ENCODE results near the gene PPP1R15B.
A peak's percentile ranks its signal among the peaks of the same experiment; 100 is the strongest.

PPP1R15B gene

DNA sequence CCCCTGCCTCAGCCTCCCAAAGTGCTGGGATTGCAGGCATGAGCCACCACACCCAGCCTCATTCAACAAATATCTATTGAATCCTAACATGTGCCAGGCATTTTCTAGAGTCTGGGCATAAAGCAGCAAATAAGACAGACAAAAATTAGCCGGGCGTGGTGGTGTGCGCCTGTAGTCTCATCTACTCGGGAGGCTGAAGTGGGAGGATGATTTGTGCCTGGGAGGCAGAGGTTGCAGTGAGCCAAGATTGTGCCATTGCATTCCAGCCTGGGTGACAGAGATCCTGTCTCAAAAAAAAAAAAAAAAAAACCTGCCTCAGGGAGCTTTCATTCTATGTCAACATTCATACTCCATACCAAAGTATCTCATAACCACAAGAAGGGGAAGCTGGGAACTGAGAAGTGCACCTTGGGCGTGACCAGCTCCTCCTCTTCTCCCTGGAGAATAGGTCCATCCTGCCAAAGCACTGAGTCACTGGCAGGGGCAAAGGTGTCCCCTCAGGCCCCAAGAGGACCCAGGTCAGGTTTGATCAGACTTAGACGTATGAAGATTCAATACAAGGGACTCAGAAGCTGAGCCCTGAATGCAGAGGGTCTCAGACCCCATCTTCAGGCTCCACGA is 36.8 kb upstream of the PPP1R15B start:
- no peak for ATAC-seq
- H3K27me3 Mint-ChIP-seq, result no peaks in the 10 kb centered on the region
- H3K4me1 Mint-ChIP-seq, result peaks cover 53% of the 10 kb centered on the region
- H3K27ac Mint-ChIP-seq, result peak overlapping the region; percentile 16 to 23
- H3K9me3 Mint-ChIP-seq, result no peaks in the 10 kb centered on the region
- H3K4me3 Mint-ChIP-seq, result no peak overlapping the region
- DNase-seq, result no peak

GRCh38 chr1:204447736-204448135 is 36.1 kb upstream of the PPP1R15B start:
- Mint-ChIP-seq H3K27ac (peak overlapping the region in 1 of 2 donors; percentile 52), H3K27me3 (no peaks in the 10 kb centered on the region), H3K4me1 (peaks cover 46% of the 10 kb centered on the region), H3K4me3 (no peak overlapping the region), H3K9me3 (no peaks in the 10 kb centered on the region)
- no peak for ATAC-seq
- no peak for DNase-seq

GRCh38 chr1:204447190-204447589 is 35.6 kb upstream of the PPP1R15B start:
- peak overlapping the region; percentile 52 to 57 for H3K27ac Mint-ChIP-seq
- peaks cover 41% of the 10 kb centered on the region for H3K4me1 Mint-ChIP-seq
- ATAC-seq (no peak), DNase-seq (no peak)
- H3K9me3 Mint-ChIP-seq, result no peaks in the 10 kb centered on the region
- no peak overlapping the region for H3K4me3 Mint-ChIP-seq
- H3K27me3 Mint-ChIP-seq, result no peaks in the 10 kb centered on the region

DNA sequence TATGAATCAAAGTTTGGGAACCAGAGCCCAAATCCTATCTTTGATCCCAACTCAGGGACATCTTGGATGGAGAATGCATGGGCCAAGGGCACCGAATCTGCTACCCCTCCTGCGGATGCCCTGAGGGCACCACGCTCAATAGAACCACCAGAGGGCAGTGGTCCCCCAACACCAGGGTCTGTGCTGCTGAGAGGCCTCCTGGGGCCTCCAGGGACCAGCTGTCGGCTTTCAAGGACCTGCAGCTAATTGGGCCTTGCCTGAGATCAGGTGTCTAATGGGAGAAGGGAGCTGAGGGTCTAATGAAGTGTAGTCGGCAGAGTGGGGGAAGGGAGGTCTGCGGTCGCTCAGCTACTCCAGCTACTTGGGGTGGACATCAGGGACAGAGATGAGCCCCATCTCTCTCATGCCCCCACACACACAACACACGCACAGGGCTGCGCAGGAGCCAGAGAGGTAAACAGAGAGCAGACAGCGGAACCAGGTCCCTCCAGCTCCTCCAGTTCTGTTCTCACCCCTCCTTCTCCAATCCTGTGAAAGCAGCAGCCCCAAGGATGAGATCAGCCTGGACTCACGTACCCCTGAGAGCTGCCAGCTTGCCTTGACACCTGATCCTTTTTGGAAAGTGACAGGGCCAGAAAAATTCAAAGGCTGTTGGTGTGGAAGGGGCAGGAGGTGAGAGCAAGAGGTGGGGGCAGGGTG is 34.9 kb upstream of the PPP1R15B start:
- no peak overlapping the region for H3K4me3 Mint-ChIP-seq
- peak overlapping the region in 1 of 2 donors; percentile 77 for H3K27ac Mint-ChIP-seq
- H3K9me3 Mint-ChIP-seq, result no peaks in the 10 kb centered on the region
- DNase-seq (peak; percentile 75 to 84), ATAC-seq (peak; percentile 97)
- H3K4me1 Mint-ChIP-seq, result peaks cover 34% of the 10 kb centered on the region
- H3K27me3 Mint-ChIP-seq, result no peaks in the 10 kb centered on the region

- ATAC-seq (peak; percentile 61), DNase-seq (peak; percentile 36 to 59)
- H3K4me3 Mint-ChIP-seq, result no peak overlapping the region
- no peak overlapping the region for H3K27ac Mint-ChIP-seq
- no peaks in the 10 kb centered on the region for H3K27me3 Mint-ChIP-seq
- no peaks in the 10 kb centered on the region for H3K9me3 Mint-ChIP-seq
- peaks cover 28% of the 10 kb centered on the region for H3K4me1 Mint-ChIP-seq
Measured at GRCh38 chr1:204445860-204446412, 34.3 kb upstream of the PPP1R15B start.

DNA sequence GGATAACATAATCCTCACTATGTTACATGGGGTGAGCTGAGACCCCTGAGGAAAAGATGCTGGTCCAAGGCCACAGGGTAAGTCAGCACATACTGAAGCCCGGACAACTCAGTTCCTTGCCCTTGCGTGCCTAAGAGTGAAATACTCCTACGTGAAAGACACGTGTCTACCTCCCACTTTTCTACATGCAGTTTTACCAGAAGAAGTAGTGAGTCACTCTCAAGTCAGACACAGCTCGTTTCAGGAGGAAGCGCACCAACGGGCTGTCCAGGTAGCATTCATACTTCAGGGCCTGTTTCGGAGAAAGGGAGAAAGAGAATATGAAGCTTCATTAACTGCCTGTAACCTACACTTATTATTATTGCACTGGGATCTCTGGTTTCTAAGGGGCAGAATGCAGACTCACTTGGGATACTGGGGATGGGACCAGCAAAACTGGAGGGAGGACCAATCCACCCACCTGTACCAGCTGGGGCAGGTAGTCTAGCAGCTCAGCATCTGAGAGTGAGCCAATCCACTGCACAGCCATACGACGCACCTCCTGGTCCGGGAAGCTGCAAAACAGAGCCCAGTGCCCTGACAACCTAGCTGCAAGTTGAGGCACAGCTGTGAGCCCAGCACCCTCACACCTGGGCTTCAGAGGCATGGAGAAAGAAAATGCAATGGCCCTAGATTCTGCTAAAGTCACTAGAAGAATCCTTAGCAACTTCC is 32.4 kb upstream of the PPP1R15B start:
- Mint-ChIP-seq H3K4me3 (no peak overlapping the region), H3K27ac (peak overlapping the region in 1 of 2 donors; percentile 55), H3K9me3 (no peaks in the 10 kb centered on the region), H3K27me3 (no peaks in the 10 kb centered on the region), H3K4me1 (peaks cover 17% of the 10 kb centered on the region)
- DNase-seq (no peak), ATAC-seq (no peak)

GRCh38 chr1:204443260-204443619 is 31.6 kb upstream of the PPP1R15B start:
- H3K9me3 Mint-ChIP-seq, result no peaks in the 10 kb centered on the region
- no peaks in the 10 kb centered on the region for H3K27me3 Mint-ChIP-seq
- no peak overlapping the region for H3K4me3 Mint-ChIP-seq
- H3K4me1 Mint-ChIP-seq, result peaks cover 12% of the 10 kb centered on the region
- ATAC-seq (no peak), DNase-seq (no peak)
- no peak overlapping the region for H3K27ac Mint-ChIP-seq

DNA sequence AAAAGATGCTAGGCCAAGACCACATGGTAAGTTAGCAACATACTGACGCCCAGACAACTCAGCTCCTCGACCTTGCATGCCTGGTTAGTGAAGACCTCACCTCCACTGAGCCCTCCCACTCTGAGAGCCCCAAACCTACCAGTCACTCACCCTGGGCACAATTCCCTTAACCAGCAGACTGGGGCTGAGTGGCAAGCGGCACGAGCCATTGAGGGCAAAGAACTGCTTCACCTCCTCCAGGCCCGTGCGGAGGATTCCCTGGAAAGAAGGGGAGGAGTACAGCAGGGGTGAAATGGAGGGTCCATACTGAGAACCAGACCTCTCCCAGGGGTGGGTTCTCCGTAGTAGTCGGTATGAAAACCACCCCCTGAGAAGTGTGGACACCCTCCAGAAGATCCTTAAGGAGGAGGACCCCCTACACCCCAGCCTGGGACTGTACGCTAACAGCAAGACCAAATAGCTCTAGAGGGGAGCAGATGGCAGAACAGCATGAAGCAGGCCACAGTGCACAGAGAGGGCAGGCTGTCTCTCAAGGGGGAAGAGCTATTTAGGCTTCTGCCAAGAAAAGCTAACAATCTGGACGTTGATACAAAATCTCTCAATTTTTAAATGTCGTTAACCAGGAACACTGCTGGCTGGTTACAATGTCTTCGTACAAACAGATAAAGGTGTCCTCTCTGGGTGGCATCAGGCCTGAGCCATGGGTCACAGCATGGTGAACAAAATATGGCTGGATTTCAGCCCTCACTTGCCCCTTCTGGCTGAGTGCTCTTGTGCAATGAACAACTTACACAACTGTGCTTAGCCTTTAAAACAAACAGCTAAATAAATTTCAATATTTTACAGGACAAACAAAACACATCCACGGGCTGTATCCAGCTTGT is 31.0 kb upstream of the PPP1R15B start:
- ATAC-seq (no peak), DNase-seq (no peak)
- Mint-ChIP-seq H3K9me3 (no peaks in the 10 kb centered on the region), H3K4me3 (no peak overlapping the region), H3K4me1 (peaks cover 12% of the 10 kb centered on the region), H3K27me3 (no peaks in the 10 kb centered on the region), H3K27ac (peak overlapping the region in 1 of 2 donors; percentile 22)

DNA sequence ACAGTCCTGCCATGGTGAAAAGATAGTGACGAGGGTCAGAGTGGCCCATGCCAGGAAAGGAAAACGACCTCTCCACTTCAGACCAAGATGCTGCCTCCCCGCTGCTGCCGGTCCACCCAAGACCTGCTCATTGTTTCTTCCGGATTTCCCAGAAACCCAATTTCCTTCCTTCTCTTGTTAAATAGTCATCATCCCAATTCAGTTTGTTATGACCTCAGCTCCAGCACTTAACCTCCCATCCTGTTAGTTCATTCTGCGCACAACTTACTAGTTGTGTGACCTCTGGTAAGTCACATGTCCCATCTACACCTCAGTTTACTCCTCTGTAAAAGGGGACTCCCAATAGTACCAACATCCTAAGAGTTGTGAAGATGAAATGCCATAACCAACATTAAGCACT is 29.9 kb upstream of the PPP1R15B start:
- Mint-ChIP-seq H3K27ac (no peak overlapping the region), H3K27me3 (no peaks in the 10 kb centered on the region), H3K9me3 (no peaks in the 10 kb centered on the region), H3K4me1 (peaks cover 4% of the 10 kb centered on the region), H3K4me3 (no peak overlapping the region)
- DNase-seq (no peak), ATAC-seq (no peak)

DNA sequence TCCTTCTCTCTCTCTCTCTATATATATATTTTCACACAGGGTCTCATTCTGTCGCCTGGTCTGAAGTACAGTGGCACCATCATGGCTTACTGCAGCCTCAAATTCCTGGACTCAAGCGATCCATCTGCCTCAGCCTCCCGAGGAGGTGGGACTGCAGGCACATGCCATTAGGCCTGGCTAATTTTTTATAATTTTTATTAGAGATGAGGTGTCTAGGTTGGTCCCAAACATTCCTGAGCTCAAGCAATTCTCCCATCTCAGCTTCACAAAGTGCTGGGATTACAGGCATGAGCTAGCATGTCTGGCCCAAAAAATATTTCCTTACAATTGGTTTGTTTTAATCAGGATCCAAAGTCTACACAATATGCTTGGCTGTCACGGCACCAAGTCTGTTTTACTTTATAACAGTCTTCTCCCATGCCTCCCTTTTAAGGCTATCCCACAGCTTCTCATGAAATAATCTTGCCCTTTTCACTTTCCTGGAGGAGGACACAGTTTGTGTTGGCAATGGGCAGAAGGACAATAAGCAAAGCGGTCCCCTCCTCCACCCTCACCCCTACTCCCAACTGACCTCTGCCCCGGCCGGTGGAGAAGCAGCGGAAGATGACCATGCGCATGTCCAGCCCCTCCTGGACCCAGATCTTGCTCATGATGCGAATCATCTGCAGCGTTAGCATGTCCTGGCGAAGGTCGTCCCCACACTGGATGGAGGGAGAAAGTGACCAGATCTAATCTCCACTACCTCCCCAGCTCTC is 28.2 kb upstream of the PPP1R15B start:
- peak overlapping the region in 1 of 2 donors; percentile 61 for H3K27ac Mint-ChIP-seq
- ATAC-seq, result no peak

DNA sequence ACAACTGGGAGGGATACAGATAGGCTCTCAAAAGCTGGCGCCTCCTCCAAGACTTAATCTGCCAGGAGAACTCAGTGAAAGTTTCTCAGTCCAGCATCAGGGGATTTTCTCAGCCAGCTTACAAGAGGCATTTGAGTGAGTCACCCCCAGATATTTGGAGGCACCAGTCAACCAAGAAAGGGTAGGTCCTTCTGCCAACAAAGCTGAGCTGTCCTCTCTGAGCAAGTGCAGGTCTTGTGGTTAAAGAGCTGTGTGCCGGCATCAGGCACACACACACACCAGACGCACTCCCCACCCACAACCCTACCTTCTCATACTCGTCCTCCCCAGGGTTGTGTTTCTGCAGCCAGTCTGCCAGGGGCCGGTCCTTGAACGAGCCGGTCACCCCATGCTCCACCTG is 27.0 kb upstream of the PPP1R15B start:
- Mint-ChIP-seq H3K4me3 (no peak overlapping the region), H3K27ac (no peak overlapping the region), H3K4me1 (no peaks in the 10 kb centered on the region), H3K9me3 (no peaks in the 10 kb centered on the region), H3K27me3 (no peaks in the 10 kb centered on the region)
- ATAC-seq (peak; percentile 57), DNase-seq (no peak)

More for the DNA sequence above, 28.2 kb upstream of the PPP1R15B start:
- no peaks in the 10 kb centered on the region for H3K27me3 Mint-ChIP-seq
- no peak for DNase-seq
- no peaks in the 10 kb centered on the region for H3K4me1 Mint-ChIP-seq
- H3K9me3 Mint-ChIP-seq, result no peaks in the 10 kb centered on the region
- no peak overlapping the region for H3K4me3 Mint-ChIP-seq

DNA sequence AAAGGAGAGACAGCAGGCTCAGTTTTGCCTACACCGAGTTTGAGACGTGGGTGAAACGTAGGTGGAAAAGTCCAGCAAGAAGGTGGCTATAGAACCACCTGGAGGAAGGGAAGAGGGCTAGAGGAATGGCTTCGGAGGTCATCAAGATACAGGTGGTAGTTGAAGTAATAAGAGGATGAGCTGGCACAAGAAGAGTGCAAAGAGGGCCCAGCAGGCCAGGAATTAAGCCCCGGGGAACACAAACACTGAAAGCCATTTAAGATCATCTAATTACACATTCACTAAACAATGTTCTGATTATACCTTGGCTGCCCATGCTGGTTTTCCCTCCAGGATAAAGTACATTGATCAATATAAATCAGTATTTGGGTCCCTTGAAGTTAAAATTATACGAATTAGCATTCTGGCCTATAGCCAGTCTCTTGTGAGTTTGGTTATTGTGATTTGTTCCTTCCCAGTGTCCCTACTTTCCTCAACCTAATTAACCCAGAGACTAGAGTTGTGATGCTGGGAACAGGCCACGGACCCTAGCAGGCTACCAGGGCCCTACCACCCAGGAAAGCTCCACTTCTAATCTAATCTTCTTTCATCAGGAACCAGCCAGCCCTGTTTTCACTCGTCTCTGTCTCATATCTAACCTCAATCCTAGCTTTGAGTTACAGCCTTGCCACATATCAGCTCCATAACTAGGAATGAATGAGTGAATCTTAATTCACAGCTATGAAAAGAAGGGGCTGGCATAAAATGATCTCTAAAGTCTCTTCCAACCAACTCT is 26.4 kb upstream of the PPP1R15B start:
- ATAC-seq (no peak), DNase-seq (no peak)
- H3K4me3 Mint-ChIP-seq, result no peak overlapping the region
- H3K9me3 Mint-ChIP-seq, result no peaks in the 10 kb centered on the region
- H3K27me3 Mint-ChIP-seq, result no peaks in the 10 kb centered on the region
- no peak overlapping the region for H3K27ac Mint-ChIP-seq
- no peaks in the 10 kb centered on the region for H3K4me1 Mint-ChIP-seq

- DNase-seq (no peak), ATAC-seq (no peak)
- H3K27me3 Mint-ChIP-seq, result no peaks in the 10 kb centered on the region
- no peak overlapping the region for H3K4me3 Mint-ChIP-seq
- H3K4me1 Mint-ChIP-seq, result peaks cover 8% of the 10 kb centered on the region
- no peaks in the 10 kb centered on the region for H3K9me3 Mint-ChIP-seq
- H3K27ac Mint-ChIP-seq, result peak overlapping the region in 1 of 2 donors; percentile 29
Measured at GRCh38 chr1:204435872-204436271, 24.3 kb upstream of the PPP1R15B start.

GRCh38 chr1:204435381-204435831 is 23.8 kb upstream of the PPP1R15B start:
- DNase-seq (no peak), ATAC-seq (no peak)
- Mint-ChIP-seq H3K4me3 (no peak overlapping the region), H3K27ac (no peak overlapping the region), H3K27me3 (no peaks in the 10 kb centered on the region), H3K9me3 (no peaks in the 10 kb centered on the region), H3K4me1 (peaks cover 8% of the 10 kb centered on the region)

Data from stimulated activated naive CD8-positive, alpha-beta T cell treated with anti-CD3 and anti-CD28 coated beads, Interleukin-15, amount 100 ng/mL, for 72 hours (primary cell).